GM19463 (cell line): Measurements from ENCODE around the gene DNAJB4.
"Not testable (repeated sequence)": the region's sequence is repeated elsewhere in the genome, so short reads cannot be mapped to it uniquely, and the experiment has no call there.

Experiments used
- ATAC-seq: cut with Tn5 transposase; IDR thresholded peaks from one replicate; pipeline ENCODE4 v1.9.1; 2021; ENCODE audit warnings: mild to moderate bottlenecking, moderate library complexity; ENCODE audit not compliant: unreplicated experiment

Gene DNAJB4

DNA sequence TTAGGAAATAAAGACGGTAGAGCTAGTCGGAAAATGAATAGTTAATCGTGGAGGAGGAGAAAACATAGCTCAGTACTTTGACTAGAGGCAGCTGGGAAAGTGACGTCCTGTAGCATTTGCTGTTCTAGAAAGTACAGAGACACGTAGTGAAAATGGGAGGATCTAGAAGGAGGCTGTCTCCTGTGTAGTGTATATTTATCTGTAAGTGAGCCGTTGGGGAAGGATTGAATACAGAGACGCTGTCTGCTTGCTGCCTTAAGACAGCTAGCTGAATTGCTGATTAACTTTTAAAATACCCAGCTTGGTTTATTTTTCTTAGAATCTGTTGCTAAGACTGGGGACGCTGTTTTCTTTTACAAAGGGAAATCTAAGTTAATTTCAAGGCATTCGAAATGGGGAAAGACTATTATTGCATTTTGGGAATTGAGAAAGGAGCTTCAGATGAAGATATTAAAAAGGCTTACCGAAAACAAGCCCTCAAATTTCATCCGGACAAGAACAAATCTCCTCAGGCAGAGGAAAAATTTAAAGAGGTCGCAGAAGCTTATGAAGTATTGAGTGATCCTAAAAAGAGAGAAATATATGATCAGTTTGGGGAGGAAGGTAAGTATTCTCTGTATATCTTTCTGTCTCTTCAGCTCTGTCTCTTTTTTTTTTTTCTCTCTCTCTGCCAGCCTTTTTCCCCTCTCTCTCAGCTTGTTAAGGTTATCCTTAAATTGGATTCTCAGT, at the start of gene DNAJB4:
Gene DNAJB4, plus strand, starts transcription at position 221 of the 729 bp plus-strand sequence. Its CDS starts 172 bp downstream, at position 393.
- ATAC-seq: peak; percentile 97

DNA sequence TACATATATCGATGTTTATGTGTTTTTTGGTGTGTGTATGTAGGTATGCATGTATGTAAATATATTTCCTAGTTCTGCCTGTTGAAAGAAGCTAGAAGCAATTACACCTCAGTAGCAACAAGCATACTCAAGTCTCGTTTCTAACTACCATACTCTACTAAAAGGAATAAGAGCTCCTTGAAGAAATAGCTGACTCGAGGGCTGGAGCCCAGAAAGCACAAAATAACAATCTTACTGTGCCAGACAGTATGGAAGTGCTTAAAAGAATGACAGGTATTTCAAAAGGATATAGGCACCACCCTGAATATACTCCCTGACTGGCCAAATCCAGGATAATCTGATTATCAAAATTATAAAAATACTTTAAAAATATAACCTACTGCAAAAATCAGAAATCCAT, 49.0 kb upstream of the DNAJB4 start:
- ATAC-seq: no peak

DNA sequence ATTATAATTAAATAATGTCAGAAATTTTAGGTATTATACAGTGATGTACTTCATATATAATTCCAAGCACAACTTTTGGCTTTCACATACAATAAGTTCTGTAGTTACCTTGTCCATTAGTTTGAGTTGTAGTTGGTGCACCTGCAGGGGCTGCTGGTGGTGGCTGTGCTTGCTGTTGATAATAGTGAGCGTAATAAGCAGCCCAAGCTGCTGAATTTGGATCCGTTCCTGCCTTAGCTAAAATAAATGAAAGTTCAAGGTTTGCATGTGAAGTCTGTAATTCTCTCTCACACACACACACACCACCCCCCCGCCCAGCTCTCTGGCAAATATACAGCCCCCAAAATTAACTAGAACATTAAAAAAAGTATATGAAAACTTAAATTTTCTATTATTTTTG, 48.3 kb upstream of the DNAJB4 start:
- ATAC-seq: no peak

DNA sequence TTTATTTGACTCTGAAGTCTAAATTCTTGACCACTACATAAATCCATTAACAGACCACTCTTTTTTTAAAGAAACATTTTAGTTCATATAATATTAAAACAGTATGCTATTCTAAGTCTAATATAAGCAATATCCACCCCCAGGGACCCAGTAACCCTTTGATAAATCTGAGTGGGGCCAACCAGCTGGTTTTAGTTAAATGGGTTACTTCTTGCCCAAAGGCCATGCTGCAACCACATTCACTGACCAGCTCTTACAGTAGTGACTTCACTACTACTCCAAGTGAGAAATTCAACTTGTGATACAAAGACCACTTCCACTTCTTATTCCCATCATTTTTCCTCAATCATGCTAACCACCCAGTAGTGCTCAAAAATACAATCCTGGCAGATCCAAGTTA, 46.3 kb upstream of the DNAJB4 start:
- ATAC-seq: no peak

GRCh38 chr1:77958850-77959249, 45.9 kb upstream of the DNAJB4 start:
- no peak for ATAC-seq

DNA sequence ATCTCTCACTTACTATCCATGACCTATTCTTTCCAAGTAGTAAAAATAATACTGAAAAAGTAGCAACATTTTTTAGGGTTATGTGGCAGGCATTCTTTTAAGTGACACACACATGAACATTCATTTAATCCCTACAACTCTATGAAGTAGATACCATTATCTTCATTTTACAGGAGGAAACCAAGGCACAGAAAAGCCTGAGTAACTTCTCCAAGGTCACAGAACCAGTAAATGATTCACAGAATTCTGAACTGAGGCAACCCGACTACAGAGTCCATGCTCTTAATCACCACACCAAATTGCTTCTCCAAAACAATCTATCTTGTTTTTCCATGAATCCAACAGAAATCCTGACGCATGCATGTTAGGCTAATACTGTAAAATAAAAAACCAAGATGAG, 43.3 kb upstream of the DNAJB4 start:
- no peak for ATAC-seq

DNA sequence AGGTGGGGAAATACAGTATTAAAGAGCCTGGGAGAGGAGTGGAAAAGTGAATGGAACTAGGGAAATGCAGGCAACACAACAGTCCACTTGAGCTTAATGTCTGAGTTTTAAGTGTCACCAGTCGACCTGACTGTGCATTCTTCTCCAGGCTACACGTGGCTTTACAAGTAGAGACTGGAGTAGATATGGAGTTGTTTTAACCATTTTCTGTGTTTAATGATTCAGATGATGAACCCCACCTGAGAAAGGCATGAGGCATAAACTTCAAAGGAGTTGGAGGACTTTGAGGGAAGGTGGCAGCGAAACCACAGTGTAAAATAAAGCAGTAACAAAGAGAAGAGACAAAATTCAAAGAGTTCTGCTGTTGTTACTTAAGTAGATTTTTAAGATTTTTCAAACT, 38.4 kb upstream of the DNAJB4 start:
- ATAC-seq: no peak

DNA sequence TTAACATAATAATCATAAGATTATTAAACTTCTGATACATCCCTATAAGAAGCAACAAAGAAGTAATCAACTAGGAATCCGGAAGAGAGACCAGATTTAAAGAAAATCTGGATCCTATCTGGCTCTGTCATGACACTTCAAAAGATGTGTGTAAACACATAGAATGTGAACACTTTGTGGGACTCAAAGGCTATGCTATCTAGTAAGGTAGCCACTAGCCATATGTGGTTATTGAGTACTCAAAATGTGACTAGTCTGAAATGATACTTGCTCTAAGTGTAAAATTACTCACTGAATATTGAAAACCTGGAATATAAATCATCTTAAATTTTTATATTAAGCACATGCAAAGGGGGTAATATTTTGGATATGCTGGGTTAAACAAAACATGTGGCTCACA, 34.5 kb upstream of the DNAJB4 start:
- ATAC-seq: no peak

DNA sequence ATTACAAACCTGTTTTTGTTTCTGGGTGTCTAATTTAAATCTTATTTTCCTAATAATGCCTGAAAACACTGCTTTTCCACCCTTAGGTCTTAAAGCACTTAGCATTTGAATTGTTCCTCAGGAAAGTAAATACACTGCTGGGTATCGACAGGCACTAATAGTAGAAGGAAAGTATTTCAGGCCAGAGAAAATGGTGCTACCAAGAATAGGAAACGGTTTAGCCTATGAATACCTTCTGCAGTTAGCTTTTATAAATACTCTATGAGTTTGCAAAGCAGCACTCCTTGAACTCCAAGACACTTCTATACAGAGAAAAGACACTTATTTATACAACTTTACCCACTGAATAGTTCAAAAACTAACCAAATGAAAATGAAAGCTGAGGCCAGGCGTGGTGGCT, 32.7 kb upstream of the DNAJB4 start:
- no peak for ATAC-seq

DNA sequence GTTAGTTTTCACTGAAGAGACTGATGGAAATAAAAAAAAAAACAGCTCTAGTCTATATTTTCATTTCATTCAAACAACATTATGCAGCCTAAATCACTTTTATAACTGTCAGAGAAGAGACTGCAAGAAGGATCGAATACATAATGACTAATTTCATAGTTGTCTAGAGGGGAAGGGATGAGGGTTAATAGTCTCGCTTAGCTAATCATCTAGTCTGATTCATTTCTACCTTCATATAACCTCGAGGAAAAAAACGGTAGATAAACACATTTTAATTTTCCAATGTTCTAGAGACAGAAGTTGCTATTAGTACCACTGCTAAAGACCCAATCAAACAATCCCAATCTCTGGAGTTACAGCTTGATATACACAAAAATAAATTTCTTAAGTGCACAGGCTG, 29.4 kb upstream of the DNAJB4 start:
- no peak for ATAC-seq

DNA sequence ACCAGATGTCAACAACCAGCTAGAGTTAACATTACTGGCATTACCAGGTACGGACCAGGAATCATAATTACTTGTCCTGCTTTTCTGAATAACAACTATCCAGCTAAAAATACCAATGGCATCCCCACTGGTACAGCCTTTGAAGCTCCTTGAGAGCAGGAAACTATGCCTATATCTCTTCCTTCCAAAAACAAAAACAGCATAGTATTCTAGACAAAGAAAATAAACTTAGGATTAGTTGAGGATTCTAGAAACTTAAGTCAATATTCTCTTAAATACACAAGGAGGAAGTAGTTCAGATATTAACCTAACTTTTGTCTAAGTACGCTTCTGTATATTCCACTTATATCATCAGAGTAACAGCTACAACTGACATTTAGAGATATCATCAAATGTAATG, 28.8 kb upstream of the DNAJB4 start:
- ATAC-seq: no peak

DNA sequence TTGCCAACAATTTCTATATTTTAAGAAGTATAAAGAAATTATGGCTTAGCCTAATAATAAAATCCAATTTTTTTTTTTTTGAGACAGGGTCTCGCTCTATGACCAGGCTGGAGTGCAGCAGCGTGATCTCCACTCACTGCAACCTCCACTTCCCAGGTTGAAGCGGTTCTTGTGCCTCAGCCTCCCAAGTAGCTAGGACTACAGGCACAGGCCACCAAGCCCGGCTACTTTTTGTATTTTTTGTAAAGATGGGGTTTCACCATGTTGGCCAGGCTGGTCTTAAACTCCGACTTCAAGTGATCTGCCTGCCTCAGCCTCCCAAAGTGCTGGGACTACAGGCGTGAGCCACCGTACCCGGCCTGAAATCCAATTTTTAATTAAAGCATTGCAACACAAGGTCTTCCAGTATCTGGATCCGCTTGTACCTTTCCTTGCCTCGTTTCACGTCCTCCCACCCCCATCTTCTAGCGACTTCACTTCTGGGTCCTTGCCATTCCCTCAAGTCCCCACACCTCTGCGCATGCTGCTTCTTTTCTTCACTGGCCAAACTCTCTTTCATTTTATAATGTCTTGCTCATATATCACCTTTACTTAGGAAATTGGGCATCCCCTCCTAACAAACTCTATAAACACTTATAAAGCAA, 28.2 kb upstream of the DNAJB4 start:
- no peak for ATAC-seq

- ATAC-seq: no peak
Observed at GRCh38 chr1:77977989-77978292, 26.8 kb upstream of the DNAJB4 start.

- peak; percentile 67 for ATAC-seq
Observed at GRCh38 chr1:77978293-77978968, 26.3 kb upstream of the DNAJB4 start.

- peak; percentile 68 for ATAC-seq
Observed at GRCh38 chr1:77978969-77979876, 25.5 kb upstream of the DNAJB4 start, which contains the start of gene FUBP1. TSS of gene FUBP1 (minus strand) at chr1:77979072. CDS start at chr1:77979004, 68 bp downstream.

- ATAC-seq: not testable (repeated sequence)
Observed at GRCh38 chr1:77983352-77983996, 21.3 kb upstream of the DNAJB4 start.

GRCh38 chr1:77983997-77984355, 20.8 kb upstream of the DNAJB4 start:
- ATAC-seq: no peak

DNA sequence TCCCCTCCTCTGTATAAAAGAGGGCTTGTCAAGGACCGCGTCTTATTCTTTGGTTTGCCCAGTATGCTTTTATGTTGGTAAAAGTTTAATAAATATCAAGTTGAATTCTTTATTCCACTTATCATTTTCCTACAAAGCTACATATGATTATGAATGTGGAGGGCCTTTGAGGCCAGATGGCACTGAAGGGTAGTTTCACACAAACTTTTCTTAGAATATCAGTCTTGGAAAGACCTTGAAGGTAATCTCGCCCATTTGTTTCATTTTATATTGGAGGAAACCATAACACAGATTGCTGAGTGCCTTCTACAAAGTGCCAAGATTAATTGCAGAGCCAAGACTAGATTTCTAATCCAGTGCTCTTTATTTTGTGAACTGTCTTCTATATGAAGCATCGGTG, 20.1 kb upstream of the DNAJB4 start:
- no peak for ATAC-seq

DNA sequence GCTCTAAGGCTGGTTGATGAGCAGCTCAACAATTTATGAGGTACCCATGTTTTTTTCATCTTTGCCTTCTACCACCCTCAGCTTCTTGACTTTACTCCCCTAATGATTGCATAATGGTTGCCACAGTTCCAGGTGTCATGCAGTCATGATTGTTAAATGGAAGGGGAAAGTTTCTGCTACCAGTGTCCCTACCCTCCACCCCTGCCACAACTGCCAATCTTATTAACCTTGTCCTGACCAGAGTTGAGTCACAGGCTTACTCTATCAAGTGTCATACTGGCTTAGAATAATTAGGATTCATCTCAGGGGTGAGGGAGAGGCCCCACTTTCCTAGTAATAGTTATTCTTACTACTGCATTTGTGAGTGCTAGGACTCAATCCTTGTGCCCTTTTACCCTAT, 17.9 kb upstream of the DNAJB4 start:
- ATAC-seq: no peak

DNA sequence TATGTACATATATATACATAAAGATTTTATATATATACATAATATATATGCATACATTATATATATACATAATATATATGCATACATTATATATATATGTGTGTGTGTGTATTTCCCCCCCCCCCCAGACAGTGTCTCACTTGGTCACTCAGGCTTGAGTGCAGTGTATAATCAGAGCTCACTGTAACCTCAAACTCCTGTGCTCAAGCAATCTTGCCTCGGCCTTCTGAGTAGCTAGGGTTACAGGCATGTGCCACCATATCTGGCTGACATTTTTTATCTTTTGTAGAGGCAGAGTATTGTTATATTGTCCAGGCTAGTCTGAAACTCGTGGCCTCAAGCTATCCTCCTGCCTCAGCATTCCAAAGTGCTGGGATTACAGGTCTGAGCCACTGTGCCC, 16.8 kb upstream of the DNAJB4 start:
- ATAC-seq: no peak

DNA sequence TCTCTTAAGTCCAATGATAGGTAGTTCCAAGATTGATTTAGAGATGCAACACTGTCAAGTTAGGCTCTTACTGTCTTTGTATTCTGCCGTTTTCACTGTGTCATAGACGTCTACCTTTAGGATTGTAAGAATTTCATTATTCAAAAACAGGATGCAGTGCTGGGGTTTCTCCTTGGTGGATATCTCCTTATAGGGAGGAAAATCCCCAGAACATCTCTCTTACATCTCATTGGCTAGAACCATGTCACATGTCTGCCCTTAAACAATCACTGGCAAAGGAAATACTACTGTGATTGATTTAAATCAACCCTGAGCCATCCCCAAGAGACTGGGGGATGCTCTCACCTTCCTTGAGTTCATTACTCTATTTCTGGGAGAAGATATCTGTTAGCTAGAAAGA, 15.0 kb upstream of the DNAJB4 start:
- no peak for ATAC-seq
